Neural progenitor cell (in vitro differentiated cells): Measurements from ENCODE around the gene CCNY.

Source experiments
- CTCF ChIP-seq: fragments of 200-600 bp; sonication (generic); IDR thresholded peaks from 2 replicates; pipeline ENCODE4 v1.5.1; 2017; ENCODE audit warnings: antibody characterized with exemption, mild to moderate bottlenecking
- EZH2 ChIP-seq: fragments of 200-600 bp; sonication (generic); IDR thresholded peaks from 2 replicates; pipeline ENCODE4 v1.6.1; 2017; ENCODE audit warnings: antibody characterized with exemption, mild to moderate bottlenecking, moderate library complexity
- EZH2phosphoT487 ChIP-seq: fragments of 200-600 bp; sonication (generic); IDR thresholded peaks from 2 replicates; pipeline ENCODE4 v1.6.1; 2017; ENCODE audit warnings: antibody characterized with exemption

- TF ChIP-seq CTCF (no peak), EZH2 (no peak), EZH2phosphoT487 (no peak)
These were observed 248.6 kb downstream of the CCNY start for GRCh38 chr10:35584946-35585345.
